Nucleus accumbens (tissue), 56 donors: ENCODE measurements around the gene VPS37B.
"Not testable (repeated sequence)": the region's sequence is repeated elsewhere in the genome, so short reads cannot be mapped to it uniquely, and the experiment has no call there.

Source experiments
- DNase-seq, 56 donors: peaks; one replicate each; lab custom pipeline; 2025; lab: John Stamatoyannopoulos, UW

Gene VPS37B

DNA sequence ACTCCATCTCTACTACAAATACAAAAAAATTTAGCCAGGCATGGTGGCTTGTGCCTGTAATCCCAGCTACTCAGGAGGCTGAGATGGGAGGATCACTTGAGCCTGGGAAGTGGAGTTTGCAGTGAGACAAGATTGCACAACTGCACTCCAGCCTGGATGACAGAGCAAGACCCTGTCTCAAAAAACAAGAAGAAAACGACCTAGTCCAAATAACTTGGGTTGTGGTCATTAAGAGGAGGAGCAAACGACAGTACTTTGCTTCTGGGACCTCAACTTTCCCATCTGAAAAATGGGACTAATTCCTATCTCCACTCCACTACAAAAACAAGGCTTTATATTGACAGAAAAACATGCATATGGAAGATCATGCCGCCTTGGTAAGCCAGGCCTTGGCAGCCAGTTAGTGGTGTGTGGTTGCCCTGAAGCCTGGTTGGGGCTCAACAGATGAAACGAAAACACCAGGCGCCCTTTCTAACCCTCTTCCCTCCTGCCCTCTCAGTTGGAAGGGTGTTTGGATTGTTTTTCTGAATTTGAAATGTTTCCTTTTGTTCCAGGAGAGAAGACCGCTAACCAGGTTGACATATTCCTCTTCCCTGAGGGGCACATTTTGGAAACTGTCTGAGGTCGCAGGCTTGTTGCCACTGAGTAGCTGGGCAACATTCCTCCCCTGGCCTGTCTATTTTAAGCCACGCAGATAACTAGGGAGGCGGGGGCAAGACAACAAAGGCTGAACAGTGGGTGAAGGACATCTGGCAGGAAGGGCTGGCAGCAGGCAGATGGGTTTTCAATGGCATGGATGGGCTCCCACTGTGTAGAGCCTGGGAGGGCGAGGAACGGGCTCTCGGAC, 13.7 kb upstream of the VPS37B start:
- DNase-seq: peak in 48 of 56 donors; percentile 11 to 82 (median 63)

DNA sequence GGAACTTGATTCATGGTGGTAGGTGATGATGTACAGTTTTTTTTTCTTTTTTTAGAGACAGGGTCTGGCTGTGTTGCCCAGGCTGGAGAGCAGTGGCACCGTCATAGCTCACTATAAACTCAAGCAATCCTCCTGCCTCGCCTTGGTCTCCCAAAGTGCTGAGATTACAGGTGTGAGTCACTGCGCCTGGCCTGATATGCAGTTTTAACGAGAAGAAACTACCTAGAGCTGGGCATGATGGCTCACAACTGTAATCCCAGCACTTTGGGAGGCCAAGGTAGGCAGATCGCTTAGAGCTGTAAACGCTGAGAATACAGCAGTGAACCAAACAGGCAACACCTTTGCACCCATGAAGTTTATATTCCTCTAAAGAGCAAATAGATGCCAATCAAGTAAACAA, 13.0 kb upstream of the VPS37B start:
- DNase-seq: no peak

- DNase-seq: not testable (repeated sequence)
These were observed 9.3 kb upstream of the VPS37B start for GRCh38 chr12:122905258-122905657.

GRCh38 chr12:122903693-122904034, 7.7 kb upstream of the VPS37B start:
- no peak for DNase-seq

- DNase-seq: no peak
These were observed 7.1 kb upstream of the VPS37B start for GRCh38 chr12:122902854-122903692.

DNA sequence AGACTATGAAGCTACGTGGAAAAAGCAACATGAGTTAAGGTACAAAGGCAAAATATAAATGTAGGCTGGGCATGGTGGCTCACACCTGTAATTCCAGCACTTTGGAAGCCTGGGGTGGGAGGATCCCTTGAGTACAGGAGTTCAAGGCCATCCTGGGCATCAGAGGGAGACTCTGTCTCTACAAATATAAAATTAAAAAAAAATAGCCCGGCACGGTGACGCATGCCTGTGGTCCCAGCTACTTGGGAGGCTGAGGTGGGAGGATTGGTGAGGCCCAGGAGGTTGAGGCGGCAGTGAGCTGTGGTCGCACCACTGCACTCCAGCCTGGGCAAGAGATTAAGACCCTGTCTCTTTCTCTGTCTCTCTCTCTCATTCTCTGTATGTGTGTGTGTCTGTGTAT, 4.0 kb upstream of the VPS37B start:
- DNase-seq: no peak

DNA sequence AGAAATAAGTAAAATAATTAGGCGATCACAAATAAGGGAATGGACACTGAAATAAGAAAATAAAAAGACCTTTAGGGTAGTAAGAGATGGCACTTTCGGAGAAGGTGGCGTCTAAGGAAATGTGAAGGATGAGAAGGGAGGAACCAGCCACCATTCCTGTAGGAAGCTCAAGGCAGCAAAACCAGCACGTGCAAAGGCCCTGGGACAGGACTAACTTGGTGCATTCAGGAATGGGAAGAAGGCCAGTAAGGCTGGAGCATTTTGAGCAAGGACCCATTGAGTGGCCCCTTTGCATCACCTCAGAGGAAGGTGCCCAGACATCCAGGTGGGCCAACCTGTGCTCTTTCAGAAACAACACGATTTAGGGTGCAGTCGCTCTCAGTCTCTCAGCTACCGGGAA, 738 bp upstream of the VPS37B start:
- DNase-seq: peak in 1 of 56 donors; percentile 29

GRCh38 chr12:122895320-122895703, 612 bp downstream of the VPS37B start:
- no peak for DNase-seq

DNA sequence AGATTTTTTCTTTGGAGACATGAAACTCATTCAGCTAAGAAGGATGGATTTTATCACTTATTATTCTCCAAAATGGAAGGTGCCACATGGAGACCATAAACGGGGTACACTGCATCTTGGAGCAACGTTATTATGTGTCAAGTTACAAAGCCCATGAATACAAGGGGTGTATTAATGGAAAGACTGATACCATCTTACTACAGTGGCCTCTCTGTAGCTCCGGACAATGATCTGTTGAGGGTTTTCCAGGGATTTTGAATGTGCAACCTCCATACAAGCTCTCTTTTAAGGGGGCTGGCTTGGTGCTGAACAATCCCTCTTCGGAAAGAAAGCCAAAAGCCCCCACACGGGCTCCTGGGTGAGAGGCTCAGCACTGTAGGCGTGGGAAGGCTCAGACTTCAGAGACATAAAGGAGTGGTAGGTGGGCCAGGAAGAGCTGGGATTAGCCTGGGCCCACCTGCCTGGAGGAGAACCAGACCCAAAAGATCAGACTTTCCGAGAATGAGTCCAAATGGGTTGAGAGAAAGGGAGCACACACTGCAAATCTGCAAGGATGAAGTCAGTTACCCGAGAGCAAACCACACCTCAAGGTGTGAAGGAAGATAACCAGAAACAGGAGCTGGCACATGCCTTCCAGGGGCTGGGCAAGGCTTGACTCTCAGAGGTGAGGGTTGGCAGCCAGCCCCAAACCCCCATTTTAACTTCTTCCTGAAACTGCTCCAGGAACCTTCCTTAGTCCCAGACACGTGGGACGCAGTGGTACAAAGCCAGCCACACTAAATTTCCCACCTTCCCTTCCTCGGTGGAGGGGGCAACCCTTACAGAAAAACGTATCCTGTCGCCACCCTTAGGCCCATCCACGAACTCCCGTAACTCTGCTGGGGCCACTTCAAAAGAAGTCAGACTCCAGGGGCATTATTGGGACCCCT, 1.5 kb downstream of the VPS37B start:
- DNase-seq: peak in 8 of 56 donors; percentile 15 to 48 (median 24)

DNA sequence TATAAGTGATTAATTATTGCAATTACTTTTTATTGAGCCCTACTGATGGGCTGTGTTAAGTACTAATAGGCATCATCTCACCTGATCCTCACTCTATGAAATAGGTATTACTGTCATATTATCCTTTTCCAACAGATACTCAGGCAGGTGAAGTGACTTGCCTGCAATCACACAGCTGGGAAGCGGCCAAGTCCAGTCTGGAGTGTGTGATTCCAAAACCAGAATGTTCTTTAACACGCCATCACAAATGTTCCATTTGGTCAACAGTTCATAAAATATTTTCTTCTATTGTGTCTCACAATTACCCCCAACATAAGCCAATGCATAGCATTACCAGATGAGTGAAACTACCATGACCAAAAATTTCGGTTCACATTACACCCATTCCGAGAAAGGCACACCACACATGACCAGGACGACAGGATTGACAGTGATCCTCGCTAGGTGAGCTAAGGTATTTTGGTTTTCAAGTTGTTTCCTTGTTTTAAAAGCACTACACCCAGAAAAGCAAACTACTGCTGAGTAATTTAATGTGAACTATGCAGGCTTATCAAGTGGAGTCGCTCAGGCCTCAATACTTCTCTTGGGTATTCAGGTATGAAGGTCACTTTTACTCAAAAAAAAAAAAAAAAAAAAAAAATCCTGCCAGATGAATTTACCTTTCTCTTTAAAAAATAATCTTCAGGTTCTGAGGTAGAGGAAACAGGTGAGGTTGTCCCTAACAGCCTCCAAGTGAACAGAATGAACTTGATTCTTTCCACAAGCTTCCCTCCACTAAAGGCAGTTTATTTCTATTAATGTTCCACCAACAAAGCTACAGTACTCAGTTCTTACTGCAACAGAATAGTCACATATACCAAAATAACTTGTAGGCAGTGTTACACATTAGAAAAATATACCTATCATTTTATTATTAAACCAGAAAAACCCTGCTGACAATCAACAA, 2.4 kb downstream of the VPS37B start:
- no peak for DNase-seq

DNA sequence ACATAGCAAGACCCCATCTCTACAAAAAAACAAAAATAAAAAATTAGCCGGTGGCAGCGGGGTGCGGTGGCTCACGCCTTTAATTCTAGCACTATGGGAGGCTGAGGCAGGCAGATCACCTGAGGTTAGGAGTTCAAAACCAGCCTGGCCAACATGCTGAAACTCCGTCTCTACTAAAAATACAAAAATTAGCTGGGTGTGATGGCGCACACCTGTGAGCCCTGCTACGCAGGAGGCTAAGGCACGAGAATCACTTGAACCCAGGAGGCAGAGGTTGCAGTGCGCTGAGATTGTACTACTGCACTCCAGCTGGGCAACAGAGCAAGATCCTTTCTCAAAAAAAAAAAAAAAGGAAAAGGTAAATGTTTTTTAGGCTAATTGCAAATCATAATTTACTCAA, 3.2 kb downstream of the VPS37B start:
- DNase-seq: not testable (repeated sequence)

GRCh38 chr12:122891661-122892525, 4.0 kb downstream of the VPS37B start:
- peak in 1 of 56 donors; percentile 18 for DNase-seq

DNA sequence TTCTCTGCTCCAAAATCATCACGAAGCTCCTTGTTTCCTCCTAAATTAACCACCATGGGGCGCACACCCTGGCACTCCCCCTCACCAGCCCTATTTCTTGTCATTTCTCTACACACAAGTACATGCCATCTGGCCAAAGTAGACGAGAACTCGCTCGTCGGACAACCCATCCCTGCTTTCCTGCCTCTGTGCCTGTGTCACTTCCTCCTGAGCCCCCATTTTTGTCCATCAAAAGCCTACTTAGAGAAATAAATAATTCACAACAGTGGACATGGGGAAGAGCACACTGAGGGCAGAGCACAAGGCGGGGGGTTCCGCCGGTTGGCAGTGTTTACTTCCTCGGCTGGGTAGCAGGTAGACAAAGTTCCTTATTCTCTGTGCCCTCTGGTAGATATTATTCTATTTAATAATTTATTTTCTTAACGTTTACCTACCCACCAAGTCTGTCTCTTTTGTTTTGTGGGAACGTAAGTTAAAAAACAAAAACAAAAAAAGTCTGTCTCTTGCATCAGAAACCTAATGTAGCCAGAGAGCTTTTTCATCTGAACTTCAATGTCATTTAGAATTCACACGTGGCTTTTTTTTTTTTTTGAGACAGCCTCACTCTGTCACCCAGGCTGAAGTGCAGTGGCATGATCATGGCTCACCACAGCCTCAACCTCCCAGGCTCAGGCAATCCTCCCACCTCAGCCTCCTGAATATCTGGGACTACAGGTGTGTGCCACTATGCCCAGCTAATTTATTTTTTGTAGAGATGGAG, 6.0 kb downstream of the VPS37B start:
- DNase-seq: no peak

DNA sequence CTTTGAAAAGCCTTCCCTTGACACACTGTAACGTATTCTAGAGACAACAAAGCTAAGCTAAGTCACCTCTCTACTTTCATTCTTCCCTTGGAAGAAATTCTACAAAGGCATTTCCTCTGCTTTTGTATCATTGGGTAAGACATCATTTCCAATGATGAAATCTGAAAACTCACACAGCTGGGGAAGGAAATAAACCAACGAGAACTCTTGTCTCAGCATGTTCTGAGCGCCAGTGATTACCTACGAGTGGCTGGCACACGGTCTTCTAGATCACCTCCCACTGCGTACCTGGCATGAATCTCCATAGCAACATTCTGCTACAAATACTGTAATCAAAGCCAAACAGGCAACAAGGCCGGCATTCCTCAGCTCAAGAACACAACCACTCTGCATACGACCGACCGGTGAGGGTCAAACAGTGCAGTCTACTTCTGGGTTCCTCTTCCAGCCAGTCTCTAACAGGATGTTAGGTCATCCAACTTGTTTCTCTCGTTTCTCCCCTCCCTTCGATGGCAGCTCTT, 7.6 kb downstream of the VPS37B start:
- DNase-seq: peak in 3 of 56 donors; percentile 10 to 45 (median 28)

DNA sequence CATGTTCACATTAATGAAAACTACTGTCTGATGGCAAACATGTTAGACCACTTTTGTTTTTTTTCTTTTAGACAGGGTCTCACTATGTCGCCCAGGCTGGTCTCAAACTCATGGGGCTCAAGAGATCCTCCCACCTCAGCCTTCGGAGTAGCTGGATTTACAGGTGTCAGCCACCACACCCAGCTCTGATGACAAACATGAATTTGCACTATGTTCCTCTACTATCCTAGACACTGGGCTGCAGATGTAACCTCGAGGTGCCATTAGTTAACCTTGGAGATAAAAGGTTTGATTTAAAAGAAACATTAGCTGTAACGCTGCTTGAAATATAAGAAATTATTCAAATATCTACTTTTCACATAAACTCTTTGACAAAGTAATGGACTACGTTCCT, 8.1 kb downstream of the VPS37B start:
- no peak for DNase-seq

DNA sequence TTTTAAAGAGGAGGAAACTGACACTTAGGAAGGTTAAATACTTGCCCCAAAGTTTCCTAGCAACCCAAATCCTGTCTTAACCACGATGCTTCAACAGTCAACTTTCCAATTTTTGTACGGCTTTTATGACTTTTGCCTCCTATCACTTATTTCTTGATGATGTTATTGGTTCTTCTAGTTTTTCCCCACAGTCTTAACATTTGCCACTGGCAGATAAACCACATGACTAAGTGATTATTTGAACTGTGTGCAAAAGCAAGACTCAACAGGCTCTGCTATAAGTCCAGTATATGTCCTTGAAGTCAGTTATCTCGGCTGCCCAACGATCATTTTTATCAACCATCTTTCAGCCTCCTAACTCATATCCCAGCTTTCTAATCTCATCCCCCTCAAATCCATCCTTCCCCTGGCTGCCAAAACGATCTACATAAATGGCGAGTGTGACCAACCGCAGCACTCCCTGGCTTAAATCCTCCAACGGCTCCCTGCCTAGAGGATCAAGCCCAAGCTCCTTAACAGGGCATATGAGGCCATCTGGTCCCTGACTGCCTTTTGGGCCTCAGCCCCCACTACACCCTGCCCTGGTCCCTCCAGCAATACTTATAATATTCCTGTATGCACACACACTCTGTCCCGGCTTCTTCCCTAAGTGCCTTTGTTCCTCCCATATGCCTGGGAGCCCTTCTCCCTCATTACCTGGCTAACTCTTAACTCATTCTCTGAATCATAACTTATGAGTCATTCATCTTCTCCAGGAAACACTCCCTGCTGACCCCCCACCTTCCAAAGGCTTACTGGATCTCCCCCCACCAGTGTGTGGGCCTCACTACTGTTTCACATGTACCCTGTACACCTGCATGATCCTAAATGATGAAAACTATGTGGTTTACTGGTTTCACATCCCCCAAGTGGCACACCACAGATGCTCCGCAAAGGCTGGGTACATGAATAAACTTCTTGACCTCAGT, 8.8 kb downstream of the VPS37B start:
- DNase-seq: peak in 6 of 56 donors; percentile 21 to 46 (median 28)
